GM13976 (cell line): Measurements from ENCODE around the gene CHAD.

ENCODE experiments used
- DNase-seq: peaks from one replicate; pipeline ENCODE4 v3.0.0; 2012; ENCODE audit warnings: low spot score
- in situ Hi-C: fragments of 300-500 bp; cut with MboI; formaldehyde crosslinking; loops from one replicate; pipeline ENCODE4 v1.12.0; 2022; ENCODE audit warnings: low sequenced_read_pairs, mixed read lengths, inconsistent platforms; ENCODE audit not compliant: unreplicated experiment
- TF ChIP-seq, protein P1 (sequence below): IDR thresholded peaks from 2 replicates; pipeline ENCODE4 v1.5.1; 2012; ENCODE audit warnings: borderline replicate concordance, mild to moderate bottlenecking; ENCODE audit not compliant: insufficient read depth; ENCODE audit errors: extremely low read depth, missing control alignments, control extremely low read depth

The CHAD gene

DNA sequence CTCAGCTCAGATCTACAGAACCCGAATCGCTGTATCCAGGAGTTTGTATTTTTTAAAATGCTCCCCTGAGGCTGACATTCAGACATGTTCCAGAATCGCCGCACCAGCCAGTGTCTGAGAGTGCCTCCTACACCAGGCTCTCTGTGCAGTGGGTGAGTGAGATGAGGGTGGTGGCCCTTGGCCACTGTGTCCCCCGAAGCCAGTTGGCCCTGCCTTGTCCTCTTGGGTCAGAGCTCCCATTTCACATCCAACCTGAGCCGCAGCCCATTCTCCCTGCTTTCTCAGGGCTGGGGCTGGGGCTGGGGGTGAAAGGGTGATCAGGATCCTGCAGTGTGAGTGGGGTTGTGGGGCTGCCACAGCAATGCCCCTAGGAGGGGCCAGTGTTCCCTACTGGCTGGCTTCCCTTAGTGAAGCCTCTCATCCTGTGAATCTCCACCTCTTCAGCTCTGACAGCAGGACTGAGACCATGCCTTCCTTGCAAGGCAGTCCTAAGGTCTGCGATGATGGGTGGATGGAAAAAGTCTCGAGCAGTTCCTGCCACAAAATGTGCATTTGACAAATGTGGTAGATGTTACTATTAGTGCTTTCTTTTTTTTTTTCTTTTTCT, 26.6 kb upstream of the CHAD start:
- in situ Hi-C loops: no loop called here
- no peak for DNase-seq
- TF ChIP-seq, protein P1, sequence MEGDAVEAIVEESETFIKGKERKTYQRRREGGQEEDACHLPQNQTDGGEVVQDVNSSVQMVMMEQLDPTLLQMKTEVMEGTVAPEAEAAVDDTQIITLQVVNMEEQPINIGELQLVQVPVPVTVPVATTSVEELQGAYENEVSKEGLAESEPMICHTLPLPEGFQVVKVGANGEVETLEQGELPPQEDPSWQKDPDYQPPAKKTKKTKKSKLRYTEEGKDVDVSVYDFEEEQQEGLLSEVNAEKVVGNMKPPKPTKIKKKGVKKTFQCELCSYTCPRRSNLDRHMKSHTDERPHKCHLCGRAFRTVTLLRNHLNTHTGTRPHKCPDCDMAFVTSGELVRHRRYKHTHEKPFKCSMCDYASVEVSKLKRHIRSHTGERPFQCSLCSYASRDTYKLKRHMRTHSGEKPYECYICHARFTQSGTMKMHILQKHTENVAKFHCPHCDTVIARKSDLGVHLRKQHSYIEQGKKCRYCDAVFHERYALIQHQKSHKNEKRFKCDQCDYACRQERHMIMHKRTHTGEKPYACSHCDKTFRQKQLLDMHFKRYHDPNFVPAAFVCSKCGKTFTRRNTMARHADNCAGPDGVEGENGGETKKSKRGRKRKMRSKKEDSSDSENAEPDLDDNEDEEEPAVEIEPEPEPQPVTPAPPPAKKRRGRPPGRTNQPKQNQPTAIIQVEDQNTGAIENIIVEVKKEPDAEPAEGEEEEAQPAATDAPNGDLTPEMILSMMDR: no peak

DNA sequence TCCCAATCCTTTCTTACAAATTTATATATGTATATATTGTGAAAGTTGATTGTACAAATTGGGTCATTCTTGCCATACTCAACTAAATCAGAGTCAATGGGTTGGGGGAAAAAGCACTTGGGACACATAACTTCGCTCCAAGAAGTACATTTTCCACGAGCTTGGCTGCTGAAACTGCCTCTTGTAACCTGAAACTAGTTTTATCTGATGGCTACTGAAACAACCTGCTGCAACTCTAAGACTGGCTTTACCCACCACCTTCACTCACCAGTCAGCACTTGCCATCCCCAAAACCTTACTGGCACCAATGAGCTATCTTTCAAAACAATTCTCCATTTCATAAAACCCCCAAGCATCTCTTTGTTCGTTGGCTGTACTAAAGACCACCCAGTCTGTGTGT, 25.1 kb upstream of the CHAD start:
- in situ Hi-C loops: loop anchor here (5.0 kb wide), 1 partner anchor 49 kb away; no protein-coding TSS in a partner anchor
- DNase-seq: no peak
- TF ChIP-seq, protein P1: no peak

DNA sequence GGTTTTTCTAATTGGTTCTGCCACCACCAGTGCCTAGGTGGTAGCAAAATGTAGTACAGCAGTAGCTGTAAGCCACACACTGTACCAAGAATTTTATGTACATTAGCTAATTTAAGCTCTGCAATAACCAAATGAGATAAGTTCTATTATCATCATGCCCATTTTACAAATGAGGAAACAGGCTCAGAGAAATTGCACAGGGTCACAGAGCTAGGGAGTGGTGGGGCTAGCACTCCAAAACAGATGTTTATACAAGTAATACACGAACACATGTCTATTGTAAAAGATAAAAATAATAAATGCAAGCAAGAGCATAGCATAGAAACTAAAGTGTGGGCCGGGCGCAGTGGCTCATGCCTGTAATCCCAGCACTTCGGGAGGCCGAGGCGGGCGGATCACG, 23.5 kb upstream of the CHAD start:
- in situ Hi-C loops: loop anchor here (5.0 kb wide), 1 partner anchor 50 kb away; no protein-coding TSS in a partner anchor

DNA sequence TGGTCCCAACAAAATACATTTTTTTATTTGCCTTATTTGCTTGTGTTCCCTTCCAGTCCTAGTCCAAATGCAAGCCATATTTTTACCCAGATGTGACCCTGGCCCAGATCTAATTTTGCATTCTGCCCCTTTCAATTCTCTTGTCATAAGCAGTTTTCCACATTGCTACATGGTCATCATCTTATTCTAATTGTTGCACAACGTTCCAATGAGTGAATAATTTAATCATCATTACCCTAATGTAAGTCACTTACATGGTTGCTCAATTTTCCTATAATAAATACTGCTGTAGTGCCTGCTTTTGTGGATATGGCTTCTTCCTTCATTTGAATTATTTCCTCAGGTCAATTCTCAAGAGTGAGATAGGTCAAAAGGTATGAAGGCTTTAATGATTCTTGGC, 22.8 kb upstream of the CHAD start:
- in situ Hi-C loops: loop anchor here (5.0 kb wide), 1 partner anchor 51 kb away; no protein-coding TSS in a partner anchor
- TF ChIP-seq, protein P1: no peak
- DNase-seq: no peak

More for the DNA sequence above, 23.5 kb upstream of the CHAD start:
- no peak for DNase-seq
- TF ChIP-seq, protein P1: no peak

DNA sequence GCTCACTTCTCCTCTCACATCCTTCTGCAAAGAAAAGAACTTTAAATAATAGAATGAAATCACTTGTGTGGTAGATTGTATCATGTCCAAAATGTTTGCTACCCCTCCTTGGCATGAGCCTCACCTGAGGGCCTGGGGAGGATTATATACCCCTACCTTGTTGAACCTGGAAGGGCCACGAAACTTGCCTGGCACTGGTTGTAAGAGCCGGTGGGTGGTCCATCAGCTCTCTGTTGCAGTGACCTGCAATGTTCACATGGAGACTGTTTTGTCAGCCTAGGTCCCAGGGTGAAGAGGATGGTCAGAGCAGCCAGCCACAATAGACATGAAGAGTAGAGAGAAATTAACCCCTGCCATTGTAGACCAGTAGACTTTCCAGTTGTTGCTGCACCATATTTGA, 20.2 kb upstream of the CHAD start:
- in situ Hi-C loops: no loop called here
- no peak for DNase-seq

DNA sequence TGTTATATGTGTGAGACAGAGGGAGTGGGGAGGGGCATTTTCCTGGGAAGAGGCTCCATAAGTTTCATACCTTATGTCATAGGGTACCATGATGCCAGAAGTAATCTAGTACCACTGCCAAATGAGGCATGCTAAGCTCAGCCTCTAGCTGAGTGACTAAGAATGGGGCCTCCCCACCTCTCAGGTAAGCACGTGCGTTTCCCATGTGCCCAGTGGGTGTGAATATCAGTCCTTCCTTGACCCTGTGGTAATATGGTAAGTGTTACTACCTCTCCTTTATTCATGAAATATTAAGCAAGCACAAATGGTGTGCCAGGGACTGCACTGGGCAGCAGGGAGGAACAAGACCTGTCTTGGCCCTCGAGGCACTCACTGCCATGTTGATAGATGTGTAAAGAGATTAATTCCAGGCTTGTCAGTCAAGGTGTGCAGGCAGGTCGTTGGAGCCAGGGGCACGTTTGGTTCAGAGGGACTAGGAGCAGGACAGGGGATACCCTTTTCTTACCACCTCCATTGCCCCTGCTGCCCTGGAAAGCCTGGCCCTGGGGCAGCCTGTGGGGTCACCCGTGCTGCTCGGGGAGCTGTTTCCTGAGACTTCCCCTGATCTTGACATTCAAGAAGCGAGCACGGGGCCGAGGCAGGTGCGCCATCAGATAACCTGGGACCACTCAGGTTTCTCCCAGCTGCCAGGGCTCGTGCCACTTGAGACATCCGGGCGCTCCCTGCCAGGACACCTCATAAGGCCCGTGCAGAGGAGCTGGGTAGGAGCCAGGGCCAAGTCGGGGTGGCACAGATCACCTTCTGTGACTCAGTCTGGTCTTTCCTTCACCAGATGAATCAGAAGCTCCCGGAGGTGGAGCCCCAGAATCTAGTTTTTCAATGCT, 18.8 kb upstream of the CHAD start:
- TF ChIP-seq, protein P1: no peak
- no peak for DNase-seq
- in situ Hi-C loops: no loop called here

More for the DNA sequence above, 20.2 kb upstream of the CHAD start:
- TF ChIP-seq, protein P1: no peak
